NCI-H2107 treated with DMSO at 0.1 percent for 48 hours (cell line): ENCODE measurements around the gene U2SURP.

Source experiments
- DNase-seq: peaks from one replicate; lab custom pipeline; 2025; ENCODE audit not compliant: unreplicated experiment; lab: John Stamatoyannopoulos, UW

The U2SURP gene

GRCh38 chr3:143001369-143002082, at the start of gene U2SURP:
Gene U2SURP, plus strand, starts transcription at chr3:143001570. Its CDS starts 59 bp downstream, at chr3:143001629.
- DNase-seq = peak; percentile 97

- DNase-seq = no peak
Measured at GRCh38 chr3:142951794-142952193, 49.6 kb upstream of the U2SURP start.

GRCh38 chr3:142952272-142953193, 48.8 kb upstream of the U2SURP start:
- no peak for DNase-seq

GRCh38 chr3:142953443-142953842, 47.9 kb upstream of the U2SURP start:
- no peak for DNase-seq

GRCh38 chr3:142958707-142959106, 42.7 kb upstream of the U2SURP start:
- no peak for DNase-seq

- DNase-seq = peak; percentile 33
Measured at GRCh38 chr3:142960322-142960850, 41.0 kb upstream of the U2SURP start.

- DNase-seq = no peak
Measured at GRCh38 chr3:142961539-142961938, 39.8 kb upstream of the U2SURP start.

- no peak for DNase-seq
Measured at GRCh38 chr3:142962175-142962519, 39.2 kb upstream of the U2SURP start.

GRCh38 chr3:142962520-142963233, 38.7 kb upstream of the U2SURP start:
- DNase-seq = no peak

- no peak for DNase-seq
Measured at GRCh38 chr3:142963234-142963515, 38.2 kb upstream of the U2SURP start.

GRCh38 chr3:142963516-142964448, 37.6 kb upstream of the U2SURP start, which contains the start of gene PAQR9:
Gene PAQR9, minus strand, starts transcription at chr3:142963674. Its CDS starts 338 bp downstream, at chr3:142963336.
- no peak for DNase-seq

GRCh38 chr3:142965581-142965980, 35.8 kb upstream of the U2SURP start:
- no peak for DNase-seq

GRCh38 chr3:142966808-142967207, 34.6 kb upstream of the U2SURP start:
- DNase-seq = no peak

GRCh38 chr3:142968319-142969025, 32.9 kb upstream of the U2SURP start:
- DNase-seq = no peak

GRCh38 chr3:142971431-142971830, 29.9 kb upstream of the U2SURP start:
- no peak for DNase-seq

GRCh38 chr3:142972092-142972753, 29.1 kb upstream of the U2SURP start:
- DNase-seq = no peak

- no peak for DNase-seq
Measured at GRCh38 chr3:142973217-142974009, 28.0 kb upstream of the U2SURP start.

- no peak for DNase-seq
Measured at GRCh38 chr3:142975316-142975995, 25.9 kb upstream of the U2SURP start.
